ENCODE data around the gene SLC17A3. TPM values are rescaled to one million over a fixed set of nuclear protein-coding genes. Genes with fewer than 3 reads are reported as not detected.

Gene SLC17A3
- total and polyA plus RNA-seq, 10 of the 15 experiments (the other 5 are each of a cell fraction or from before 2014, with no cell fraction given), result not detected

GRCh38 chr6:25862199-25862598, 11.8 kb downstream of the SLC17A3 start (continued):
- TF ChIP-seq NFIC (IDR thresholded peaks at IDR 0.05; ENCODE audit: low read depth, low read length) (no peak), GATAD2B (conservative IDR thresholded peaks at IDR 0.05; ENCODE audit: low read depth) (no peak), RBBP5 (conservative IDR thresholded peaks at IDR 0.05) (no peak), HDAC6 (IDR thresholded peaks at IDR 0.05; ENCODE audit: unreplicated experiment) (no peak), NR2C1 (IDR thresholded peaks at IDR 0.05) (no peak), ZBED1 (IDR thresholded peaks at IDR 0.05; ENCODE audit: borderline replicate concordance) (no peak), JUNB (IDR thresholded peaks at IDR 0.05) (no peak), ZBTB40 (IDR thresholded peaks at IDR 0.05; ENCODE audit: borderline replicate concordance) (no peak), ESRRA (IDR thresholded peaks at IDR 0.05; ENCODE audit: low read length) (no peak)

- Histone ChIP-seq H2AFZ (ENCODE audit: control insufficient read depth, low read depth, low read length) (no peak overlapping the region), H3K4me1 (ENCODE audit: control insufficient read depth, insufficient read depth, low read length) (no peaks in the 10 kb centered on the region), H3K4me2 (ENCODE audit: control insufficient read depth, insufficient read depth) (no peak overlapping the region), H3K4me3 (no peak overlapping the region), H3K36me3 (ENCODE audit: control insufficient read depth in 2 of 2, insufficient read depth in 2 of 2, low read length in 1 of 2) (no peaks in the 10 kb centered on the region), H3K27ac (ENCODE audit: control insufficient read depth, insufficient read depth) (no peak overlapping the region), H3K79me2 (ENCODE audit: control insufficient read depth, insufficient read depth, low read length) (no peaks in the 10 kb centered on the region), H3K9ac (ENCODE audit: control insufficient read depth, insufficient read depth, low read length) (no peak overlapping the region), H3K9me3 (replicated peaks; ENCODE audit: control insufficient read depth, insufficient read depth, low read length) (no peaks in the 10 kb centered on the region), H3K27me3 (replicated peaks in 1 of 2; ENCODE audit: control insufficient read depth in 2 of 2, insufficient read depth in 2 of 2, low read length in 1 of 2) (no peaks in the 10 kb centered on the region), H4K20me1 (ENCODE audit: control insufficient read depth, insufficient read depth) (no peaks in the 10 kb centered on the region)
- DNase-seq (ENCODE audit: low read depth, low spot score) (no peak), FAIRE-seq (no peak), ATAC-seq (no peak)
- no TSS peak for BruUV-seq (replicated peaks)
- POLR2A ChIA-PET, result no interaction called here
- SMC1A ChIA-PET (ENCODE audit: uncharacterized antibody, unreplicated experiment), result no interaction called here
- RAD21 ChIA-PET (ENCODE audit: unreplicated experiment), result no interaction called here
- intact Hi-C loops (cut with micrococcal nuclease; ENCODE audit: unreplicated experiment) (no loop called here), in situ Hi-C loops (cut with MboI) (no loop called here)
- CTCF ChIA-PET, result no interaction called here
- TF ChIP-seq CBFB (IDR thresholded peaks at IDR 0.05; ENCODE audit: low read depth), result no peak
- TF ChIP-seq SMC3 (IDR thresholded peaks at IDR 0.05; ENCODE audit: borderline replicate concordance, low read length), result no peak
- no peak for TF ChIP-seq SIN3A (IDR thresholded peaks at IDR 0.05; ENCODE audit: low read depth, low read length)
- TF ChIP-seq MEF2B (IDR thresholded peaks at IDR 0.05; ENCODE audit: partially characterized antibody, poor library complexity, severe bottlenecking), result no peak
- TF ChIP-seq POLR2AphosphoS5 (IDR thresholded peaks at IDR 0.05; ENCODE audit: low read length), result no peak
- TF ChIP-seq CREB1 (IDR thresholded peaks at IDR 0.05; ENCODE audit: low read depth), result no peak
- no peak for TF ChIP-seq POLR2A (IDR thresholded peaks at IDR 0.05; ENCODE audit: low read depth, low read length)
- TF ChIP-seq NR2C1 (IDR thresholded peaks at IDR 0.05), result no peak
- TF ChIP-seq SRF (IDR thresholded peaks at IDR 0.05; ENCODE audit: low read depth in 2 of 2, low read length in 2 of 2), result no peak
- TF ChIP-seq SPI1 (IDR thresholded peaks at IDR 0.05; ENCODE audit: borderline replicate concordance, insufficient read depth, low read depth, low read length), result no peak
- TF ChIP-seq ATF7 (IDR thresholded peaks at IDR 0.05; ENCODE audit: low read depth), result no peak
- no peak for TF ChIP-seq POU2F2 (IDR thresholded peaks at IDR 0.05; ENCODE audit: borderline replicate concordance, low read depth, low read length)
- no peak for TF ChIP-seq NBN (IDR thresholded peaks at IDR 0.05)
- TF ChIP-seq RUNX3 (IDR thresholded peaks at IDR 0.05; ENCODE audit: low read length), result no peak
Measured at GRCh38 chr6:25852756-25853155, 21.3 kb downstream of the SLC17A3 start.
